Right lobe of liver (tissue), 6 donors: Measurements from ENCODE around the gene SLAIN1. TPM values are rescaled to one million over a fixed set of nuclear protein-coding genes. Genes with fewer than 3 reads are reported as not detected.

Experiments used
- ATAC-seq, 4 donors: fragments of 200-7000 bp; cut with Tn5 transposase; one replicate each; pipeline ENCODE4 v1.9.1; 2020; ENCODE audit warnings: mild to moderate bottlenecking in 4 of 4, moderate library complexity in 4 of 4
- DNase-seq, 3 donors: peaks; one replicate each; pipeline ENCODE4 v3.0.0-alpha.2; 2020
- H3K27ac ChIP-seq, 3 donors: fragments of 200-600 bp; one replicate each; pipeline ENCODE4 v1.8.0; 2022
- H3K27me3 ChIP-seq, 2 donors: fragments of 200-600 bp; one replicate each; pipeline ENCODE4 v1.8.0; 2022
- H3K36me3 ChIP-seq, 4 donors: fragments of 200-600 bp; sonication (generic) in 1 of 4; one replicate each; pipeline versions ENCODE4 v1.5.1 to v1.8.0; 2017 to 2022; ENCODE audit warnings: control low read depth in 1 of 4
- H3K4me1 ChIP-seq, 4 donors: fragments of 200-600 bp; sonication (generic) in 1 of 4; one replicate each; pipeline versions ENCODE4 v1.5.1 to v1.8.0; 2017 to 2022; ENCODE audit warnings: control low read depth in 1 of 4
- H3K4me3 ChIP-seq, 3 donors: fragments of 200-600 bp; one replicate each; pipeline ENCODE4 v1.8.0; 2022
- H3K9me3 ChIP-seq, 4 donors: fragments of 200-600 bp; sonication (generic) in 1 of 4; one replicate each; pipeline versions ENCODE4 v1.5.1 to v1.8.0; 2017 to 2022; ENCODE audit warnings: control low read depth in 1 of 4
- POLR2A ChIP-seq: fragments of 450-650 bp; IDR thresholded peaks from one replicate; pipeline ENCODE4 v1.6.1; 2017; ENCODE audit warnings: antibody characterized with exemption, mild to moderate bottlenecking
- WGBS: methylation state at CpG from one replicate; pipeline ENCODE4 v1.1.6; 2018; ENCODE audit warnings: low coverage, low lambda C conversion rate; ENCODE audit not compliant: insufficient coverage; ENCODE audit errors: missing lambda C conversion rate; 5-methylcytosine and 5-hydroxymethylcytosine counted together
- intact Hi-C, 2 donors: fragments of 100-400 bp; cut with DNase I; formaldehyde crosslinking; loops; one replicate each; pipeline versions ENCODE4 v1.11.2 to v1.14.1; 2022
- total RNA-seq, 6 experiments: library from RNA; depleted of rRNA in 2 of 6; stranded (reverse); fragments of >200 nt in 2 of 6; fragmentation: NEBNext Ultra II Directional in 3 of 6; extraction: Animal tissue kit (Norgen Biotek cat#: 25700) in 3 of 6; gene quantifications; one replicate each; pipeline versions ENCODE4 v1.1.0 to v1.2.4, GENCODE V29; 2016 to 2023
- TF ChIP-seq, protein P1 (sequence below), 4 donors: fragments of 200-600 bp in 3 of 4; fragments of 450-650 bp in 1 of 4; IDR thresholded peaks; one replicate each; pipeline versions ENCODE4 v1.5.1 to v1.8.0; 2016 to 2022; ENCODE audit warnings: antibody characterized with exemption in 4 of 4, mild to moderate bottlenecking in 2 of 4
- donor health status: DM: no; HTN: yes; CAD: no.
- donor health status: DM: no; HTN: no; CAD: no.
- donor health status: DM: no; HTN: no; CAD: no.
- donor health status: DM: no; HTN: yes; CAD: no.
- donor health status: DM: no; HTN: yes; CAD: no.

The SLAIN1 gene
- total RNA-seq, 6 experiments from 2014 or later, result 3.8 to 11.1 (median 5.8) TPM

GRCh38 chr13:77733674-77734073 lies 36.2 kb downstream of the SLAIN1 start:
- no peak overlapping the region for H3K4me3 ChIP-seq
- no peaks in the 10 kb centered on the region for H3K27me3 ChIP-seq
- no peaks in the 10 kb centered on the region for H3K36me3 ChIP-seq
- no peaks in the 10 kb centered on the region for H3K4me1 ChIP-seq
- WGBS, result 88% methylated on average over 1 of the region's 1 CpG
- no peak overlapping the region for H3K27ac ChIP-seq
- DNase-seq (no peak), ATAC-seq (no peak)
- H3K9me3 ChIP-seq, result no peaks in the 10 kb centered on the region
- TF ChIP-seq, protein P1, sequence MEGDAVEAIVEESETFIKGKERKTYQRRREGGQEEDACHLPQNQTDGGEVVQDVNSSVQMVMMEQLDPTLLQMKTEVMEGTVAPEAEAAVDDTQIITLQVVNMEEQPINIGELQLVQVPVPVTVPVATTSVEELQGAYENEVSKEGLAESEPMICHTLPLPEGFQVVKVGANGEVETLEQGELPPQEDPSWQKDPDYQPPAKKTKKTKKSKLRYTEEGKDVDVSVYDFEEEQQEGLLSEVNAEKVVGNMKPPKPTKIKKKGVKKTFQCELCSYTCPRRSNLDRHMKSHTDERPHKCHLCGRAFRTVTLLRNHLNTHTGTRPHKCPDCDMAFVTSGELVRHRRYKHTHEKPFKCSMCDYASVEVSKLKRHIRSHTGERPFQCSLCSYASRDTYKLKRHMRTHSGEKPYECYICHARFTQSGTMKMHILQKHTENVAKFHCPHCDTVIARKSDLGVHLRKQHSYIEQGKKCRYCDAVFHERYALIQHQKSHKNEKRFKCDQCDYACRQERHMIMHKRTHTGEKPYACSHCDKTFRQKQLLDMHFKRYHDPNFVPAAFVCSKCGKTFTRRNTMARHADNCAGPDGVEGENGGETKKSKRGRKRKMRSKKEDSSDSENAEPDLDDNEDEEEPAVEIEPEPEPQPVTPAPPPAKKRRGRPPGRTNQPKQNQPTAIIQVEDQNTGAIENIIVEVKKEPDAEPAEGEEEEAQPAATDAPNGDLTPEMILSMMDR (IDR thresholded peaks at IDR 0.05), result no peak
- TF ChIP-seq POLR2A, result no peak
- intact Hi-C loops, result no loop called here

DNA sequence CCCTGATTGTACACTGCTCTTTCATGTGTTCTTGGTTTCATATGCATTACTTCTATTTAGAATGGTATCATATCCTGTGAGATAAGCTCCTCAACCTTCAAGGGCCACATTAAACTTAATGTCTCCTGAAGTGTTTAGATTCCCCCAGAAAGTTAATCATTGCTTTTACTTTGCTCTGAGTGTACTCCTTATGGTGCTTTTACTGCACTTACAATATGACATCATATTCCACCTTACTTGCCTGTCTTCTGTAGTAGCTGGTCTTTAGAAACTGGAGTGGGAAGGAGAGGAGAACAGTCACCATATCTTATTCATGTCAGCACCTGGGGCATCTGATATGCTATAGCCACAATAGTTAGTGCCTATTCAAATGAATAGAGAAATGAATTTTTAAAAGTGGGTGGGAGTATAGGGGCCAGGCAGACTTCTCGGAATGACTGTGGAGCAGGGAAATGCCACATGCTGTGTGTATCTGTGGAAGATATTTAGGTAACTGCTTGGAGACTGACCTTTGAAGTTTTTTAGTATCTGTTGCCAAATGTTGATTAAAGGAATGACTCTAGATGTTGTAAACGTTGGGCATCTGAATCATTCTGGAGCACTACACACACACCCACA lies 40.2 kb downstream of the SLAIN1 start:
- H3K4me3 ChIP-seq, result no peak overlapping the region
- H3K27me3 ChIP-seq, result no peaks in the 10 kb centered on the region
- WGBS, result 52% methylated on average over 2 of the region's 2 CpGs
- ATAC-seq (peak in 1 of 4 donors; percentile 32), DNase-seq (no peak)
- H3K36me3 ChIP-seq, result no peaks in the 10 kb centered on the region
- intact Hi-C loops, result no loop called here
- H3K9me3 ChIP-seq, result no peaks in the 10 kb centered on the region
- no peak for TF ChIP-seq POLR2A
- TF ChIP-seq, protein P1 (IDR thresholded peaks at IDR 0.05), result no peak
- H3K27ac ChIP-seq, result no peak overlapping the region
- H3K4me1 ChIP-seq, result no peaks in the 10 kb centered on the region

DNA sequence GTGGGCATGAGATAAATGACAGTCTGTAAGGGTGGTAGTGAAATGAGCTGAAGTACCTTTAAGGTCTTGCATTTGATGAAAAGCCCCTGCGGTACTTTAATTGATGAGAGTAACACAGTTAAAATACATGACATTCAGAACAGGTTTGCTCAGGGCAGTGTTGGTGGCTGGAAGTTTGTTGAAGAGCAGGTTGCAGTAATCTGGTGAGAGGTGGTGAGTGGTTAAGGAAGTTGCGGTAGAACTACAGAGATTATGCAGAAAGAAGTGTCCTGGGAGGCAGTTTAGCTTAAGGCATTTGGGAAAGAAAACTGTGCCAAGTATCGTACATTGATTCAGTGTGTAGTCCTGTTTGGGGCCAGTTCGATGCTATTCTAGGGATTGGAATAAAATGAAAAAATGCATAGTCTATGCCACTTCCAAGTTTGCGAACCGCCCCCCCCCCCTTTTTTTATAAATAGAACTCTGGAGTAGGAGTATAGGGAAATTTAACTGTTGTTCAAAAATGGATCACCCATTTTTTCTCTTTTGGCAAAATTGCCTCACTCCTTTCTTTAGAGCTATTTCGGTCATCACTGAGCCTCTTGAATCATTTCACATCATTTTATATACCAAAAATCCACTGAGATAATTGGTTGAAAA lies 42.7 kb downstream of the SLAIN1 start:
- Histone ChIP-seq H3K36me3 (no peaks in the 10 kb centered on the region), H3K4me1 (no peaks in the 10 kb centered on the region), H3K27me3 (no peaks in the 10 kb centered on the region), H3K27ac (no peak overlapping the region), H3K4me3 (no peak overlapping the region), H3K9me3 (no peaks in the 10 kb centered on the region)
- DNase-seq (no peak), ATAC-seq (no peak)
- intact Hi-C loops, result no loop called here
- 71% methylated on average over 6 of the region's 7 CpGs for WGBS
- TF ChIP-seq POLR2A, result no peak
- TF ChIP-seq, protein P1 (IDR thresholded peaks at IDR 0.05), result no peak

- intact Hi-C loops, result no loop called here
- no peak overlapping the region for H3K27ac ChIP-seq
- TF ChIP-seq, protein P1 (IDR thresholded peaks at IDR 0.05), result no peak
- no peak for TF ChIP-seq POLR2A
- no peaks in the 10 kb centered on the region for H3K4me1 ChIP-seq
- H3K27me3 ChIP-seq, result no peaks in the 10 kb centered on the region
- ATAC-seq (no peak), DNase-seq (no peak)
- H3K9me3 ChIP-seq, result no peaks in the 10 kb centered on the region
- H3K4me3 ChIP-seq, result no peak overlapping the region
- WGBS, result 91% methylated on average over 8 of the region's 8 CpGs
- no peaks in the 10 kb centered on the region for H3K36me3 ChIP-seq
Observed at GRCh38 chr13:77740931-77741596, 43.6 kb downstream of the SLAIN1 start.
